Stimulated activated effector memory CD8-positive, alpha-beta T cell treated with anti-CD3 and anti-CD28 coated beads, Interleukin-12 subunit alpha, Interleukin-12 subunit beta, amount 100 ng/mL, for 72 hours (primary cell): Measurements from ENCODE around the gene UNC5B.

Source experiments
- ATAC-seq: fragments of 150-1000 bp; cut with Tn5 transposase; 2 replicates; pipeline ENCODE4 v1.10.0; 2021
- DNase-seq, 2 donors: peaks; one replicate each; pipeline ENCODE4 v3.0.0; 2021 to 2022; ENCODE audit warnings: low spot score in 2 of 2
- H3K27ac Mint-ChIP-seq: one replicate; pipeline ENCODE4 v1.8.0; 2022; ENCODE audit warnings: mild to moderate bottlenecking, mixed read lengths
- H3K36me3 Mint-ChIP-seq: one replicate; pipeline ENCODE4 v1.8.0; 2022; ENCODE audit warnings: mild to moderate bottlenecking, mixed read lengths
- H3K4me1 Mint-ChIP-seq: one replicate; pipeline ENCODE4 v1.8.0; 2022; ENCODE audit warnings: mixed read lengths
- H3K4me3 Mint-ChIP-seq: one replicate; pipeline ENCODE4 v1.8.0; 2022; ENCODE audit warnings: mild to moderate bottlenecking, mixed read lengths
- H3K9me3 Mint-ChIP-seq: one replicate; pipeline ENCODE4 v1.8.0; 2022; ENCODE audit warnings: mixed read lengths

The UNC5B gene

GRCh38 chr10:71212318-71213126 lies at the start of gene UNC5B:
UNC5B (plus strand) TSS chr10:71212570; CDS start chr10:71212986, 416 bp downstream.
- Mint-ChIP-seq H3K36me3 (peaks cover 6% of the 10 kb centered on the region), H3K4me3 (peak within 1 kb of the TSS; percentile 48), H3K4me1 (peaks cover 6% of the 10 kb centered on the region), H3K9me3 (no peaks in the 10 kb centered on the region), H3K27ac (no peak within 1 kb of the TSS)
- ATAC-seq (peak; percentile 72), DNase-seq (peak; percentile 32 to 74)

- Mint-ChIP-seq H3K36me3 (no peaks in the 10 kb centered on the region), H3K27ac (no peak overlapping the region), H3K4me1 (no peaks in the 10 kb centered on the region), H3K4me3 (no peak overlapping the region), H3K9me3 (no peaks in the 10 kb centered on the region)
- DNase-seq = no peak
- no peak for ATAC-seq
Observed at GRCh38 chr10:71173466-71173865, 38.9 kb upstream of the UNC5B start.

GRCh38 chr10:71176661-71177060 lies 35.7 kb upstream of the UNC5B start:
- ATAC-seq (no peak), DNase-seq (no peak)
- Mint-ChIP-seq H3K27ac (no peak overlapping the region), H3K4me1 (no peaks in the 10 kb centered on the region), H3K36me3 (no peaks in the 10 kb centered on the region), H3K4me3 (no peak overlapping the region), H3K9me3 (no peaks in the 10 kb centered on the region)

GRCh38 chr10:71177651-71178199 lies 34.6 kb upstream of the UNC5B start:
- ATAC-seq (no peak), DNase-seq (no peak)
- no peaks in the 10 kb centered on the region for H3K36me3 Mint-ChIP-seq
- H3K4me3 Mint-ChIP-seq = no peak overlapping the region
- H3K27ac Mint-ChIP-seq = no peak overlapping the region
- H3K4me1 Mint-ChIP-seq = no peaks in the 10 kb centered on the region
- H3K9me3 Mint-ChIP-seq = no peaks in the 10 kb centered on the region

GRCh38 chr10:71178880-71179279 lies 33.5 kb upstream of the UNC5B start:
- no peaks in the 10 kb centered on the region for H3K9me3 Mint-ChIP-seq
- no peak overlapping the region for H3K4me3 Mint-ChIP-seq
- no peak for ATAC-seq
- no peak overlapping the region for H3K27ac Mint-ChIP-seq
- no peaks in the 10 kb centered on the region for H3K4me1 Mint-ChIP-seq
- H3K36me3 Mint-ChIP-seq = no peaks in the 10 kb centered on the region
- no peak for DNase-seq

GRCh38 chr10:71179382-71179781 lies 33.0 kb upstream of the UNC5B start:
- DNase-seq (no peak), ATAC-seq (peak; percentile 6)
- no peaks in the 10 kb centered on the region for H3K36me3 Mint-ChIP-seq
- no peaks in the 10 kb centered on the region for H3K9me3 Mint-ChIP-seq
- H3K4me3 Mint-ChIP-seq = no peak overlapping the region
- no peak overlapping the region for H3K27ac Mint-ChIP-seq
- H3K4me1 Mint-ChIP-seq = no peaks in the 10 kb centered on the region

GRCh38 chr10:71184421-71184820 lies 27.9 kb upstream of the UNC5B start:
- ATAC-seq (no peak), DNase-seq (no peak)
- Mint-ChIP-seq H3K9me3 (no peaks in the 10 kb centered on the region), H3K27ac (no peak overlapping the region), H3K36me3 (no peaks in the 10 kb centered on the region), H3K4me1 (no peaks in the 10 kb centered on the region), H3K4me3 (no peak overlapping the region)

GRCh38 chr10:71185209-71185608 lies 27.2 kb upstream of the UNC5B start:
- Mint-ChIP-seq H3K4me1 (no peaks in the 10 kb centered on the region), H3K4me3 (no peak overlapping the region), H3K27ac (no peak overlapping the region), H3K9me3 (no peaks in the 10 kb centered on the region), H3K36me3 (no peaks in the 10 kb centered on the region)
- DNase-seq (no peak), ATAC-seq (no peak)

- ATAC-seq (no peak), DNase-seq (no peak)
- Mint-ChIP-seq H3K9me3 (no peaks in the 10 kb centered on the region), H3K27ac (no peak overlapping the region), H3K4me1 (no peaks in the 10 kb centered on the region), H3K4me3 (no peak overlapping the region), H3K36me3 (no peaks in the 10 kb centered on the region)
Observed at GRCh38 chr10:71187197-71187596, 25.2 kb upstream of the UNC5B start.

- ATAC-seq (no peak), DNase-seq (no peak)
- H3K4me3 Mint-ChIP-seq = no peak overlapping the region
- no peaks in the 10 kb centered on the region for H3K4me1 Mint-ChIP-seq
- H3K36me3 Mint-ChIP-seq = no peaks in the 10 kb centered on the region
- H3K9me3 Mint-ChIP-seq = no peaks in the 10 kb centered on the region
- no peak overlapping the region for H3K27ac Mint-ChIP-seq
Observed at GRCh38 chr10:71187600-71187999, 24.8 kb upstream of the UNC5B start.

GRCh38 chr10:71188201-71188600 lies 24.2 kb upstream of the UNC5B start:
- DNase-seq (no peak), ATAC-seq (no peak)
- H3K4me1 Mint-ChIP-seq = no peaks in the 10 kb centered on the region
- no peak overlapping the region for H3K27ac Mint-ChIP-seq
- H3K4me3 Mint-ChIP-seq = no peak overlapping the region
- H3K36me3 Mint-ChIP-seq = no peaks in the 10 kb centered on the region
- H3K9me3 Mint-ChIP-seq = no peaks in the 10 kb centered on the region

- H3K9me3 Mint-ChIP-seq = no peaks in the 10 kb centered on the region
- no peaks in the 10 kb centered on the region for H3K36me3 Mint-ChIP-seq
- ATAC-seq = no peak
- H3K4me3 Mint-ChIP-seq = no peak overlapping the region
- H3K4me1 Mint-ChIP-seq = no peaks in the 10 kb centered on the region
- H3K27ac Mint-ChIP-seq = no peak overlapping the region
- no peak for DNase-seq
Observed at GRCh38 chr10:71191019-71191418, 21.4 kb upstream of the UNC5B start.

- Mint-ChIP-seq H3K9me3 (no peaks in the 10 kb centered on the region), H3K4me3 (no peak overlapping the region), H3K36me3 (no peaks in the 10 kb centered on the region), H3K4me1 (no peaks in the 10 kb centered on the region), H3K27ac (no peak overlapping the region)
- DNase-seq (no peak), ATAC-seq (no peak)
Observed at GRCh38 chr10:71191551-71192076, 20.8 kb upstream of the UNC5B start.

- ATAC-seq (peak; percentile 35), DNase-seq (no peak)
- no peaks in the 10 kb centered on the region for H3K36me3 Mint-ChIP-seq
- H3K4me3 Mint-ChIP-seq = no peak overlapping the region
- no peaks in the 10 kb centered on the region for H3K4me1 Mint-ChIP-seq
- H3K9me3 Mint-ChIP-seq = peaks cover 7% of the 10 kb centered on the region
- H3K27ac Mint-ChIP-seq = no peak overlapping the region
Observed at GRCh38 chr10:71193516-71193915, 18.9 kb upstream of the UNC5B start.

- no peaks in the 10 kb centered on the region for H3K4me1 Mint-ChIP-seq
- no peak overlapping the region for H3K4me3 Mint-ChIP-seq
- no peak for DNase-seq
- ATAC-seq = no peak
- no peaks in the 10 kb centered on the region for H3K36me3 Mint-ChIP-seq
- peaks cover 7% of the 10 kb centered on the region for H3K9me3 Mint-ChIP-seq
- H3K27ac Mint-ChIP-seq = no peak overlapping the region
Observed at GRCh38 chr10:71197955-71198354, 14.4 kb upstream of the UNC5B start.

GRCh38 chr10:71201849-71202248 lies 10.5 kb upstream of the UNC5B start:
- Mint-ChIP-seq H3K4me1 (no peaks in the 10 kb centered on the region), H3K36me3 (no peaks in the 10 kb centered on the region), H3K27ac (no peak overlapping the region), H3K4me3 (no peak overlapping the region), H3K9me3 (peaks cover 7% of the 10 kb centered on the region)
- ATAC-seq (no peak), DNase-seq (no peak)
